HG02678 (cell line): ENCODE data around the gene MCFD2.
"Not testable (repeated sequence)": the region's sequence is repeated elsewhere in the genome, so short reads cannot be mapped to it uniquely, and the experiment has no call there.

Source experiments
- ATAC-seq: cut with Tn5 transposase; IDR thresholded peaks from one replicate; pipeline ENCODE4 v1.9.1; 2021; ENCODE audit warnings: mild to moderate bottlenecking, moderate library complexity; ENCODE audit not compliant: unreplicated experiment

The MCFD2 gene

DNA sequence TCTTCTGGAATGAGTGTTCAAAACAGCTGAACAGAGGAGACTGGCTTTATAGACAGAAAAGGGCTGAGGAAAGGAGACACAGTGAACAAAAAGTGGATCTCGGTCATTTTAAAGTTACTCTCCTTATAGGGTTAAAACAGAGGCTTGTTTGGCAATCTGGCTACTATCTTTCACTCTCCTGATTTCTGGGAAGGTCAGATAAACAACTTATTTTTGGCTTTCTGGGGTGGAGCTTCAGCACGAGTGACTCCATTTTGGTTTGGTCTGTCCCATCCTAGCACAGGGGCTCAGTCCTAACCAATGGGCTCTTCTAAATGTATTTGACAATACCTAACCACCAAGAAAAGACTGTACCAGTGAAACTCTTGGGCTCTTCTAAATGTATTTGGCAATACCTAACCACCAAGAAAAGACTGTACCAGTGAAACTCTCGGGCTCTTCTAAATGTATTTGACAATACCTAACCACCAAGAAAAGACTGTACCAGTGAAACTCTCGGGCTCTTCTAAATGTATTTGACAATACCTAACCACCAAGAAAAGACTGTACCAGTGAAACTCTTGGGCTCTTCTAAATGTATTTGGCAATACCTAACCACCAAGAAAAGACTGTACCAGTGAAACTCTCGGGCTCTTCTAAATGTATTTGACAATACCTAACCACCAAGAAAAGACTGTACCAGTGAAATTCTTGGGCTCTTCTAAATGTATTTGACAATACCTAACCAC, 39.5 kb downstream of the MCFD2 start:
- not testable (repeated sequence) for ATAC-seq

DNA sequence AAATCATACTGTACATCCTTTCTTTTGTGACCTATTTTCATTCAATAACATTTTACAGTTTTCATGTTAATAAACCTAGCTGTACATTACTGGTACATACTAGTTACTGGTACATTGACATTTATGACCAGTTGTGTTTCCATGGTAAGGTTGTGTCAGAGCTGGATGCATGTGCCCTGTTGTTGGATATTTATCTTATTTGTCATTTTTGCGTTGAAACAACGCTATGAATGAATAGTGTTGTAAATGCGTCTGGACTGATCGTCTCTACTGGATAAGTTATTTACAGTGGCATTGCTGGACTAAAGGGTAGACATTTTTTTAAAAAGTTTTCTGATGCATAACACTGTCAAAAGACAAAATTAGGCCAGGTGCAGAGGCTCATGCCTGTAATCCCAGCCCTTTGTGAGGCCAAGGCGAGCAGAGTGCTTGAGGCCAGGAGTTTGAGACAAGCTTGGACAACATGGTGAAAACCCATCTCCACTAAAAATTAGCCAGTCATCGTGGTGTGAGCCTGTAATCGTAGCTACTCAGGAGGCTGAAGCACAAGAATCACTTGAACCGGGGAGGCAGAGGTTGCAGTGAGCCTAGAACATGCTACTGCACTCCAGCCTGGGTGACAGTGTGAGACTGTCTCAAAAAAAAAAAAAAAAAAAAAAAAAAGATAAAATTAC, 40.2 kb downstream of the MCFD2 start:
- ATAC-seq, result no peak

DNA sequence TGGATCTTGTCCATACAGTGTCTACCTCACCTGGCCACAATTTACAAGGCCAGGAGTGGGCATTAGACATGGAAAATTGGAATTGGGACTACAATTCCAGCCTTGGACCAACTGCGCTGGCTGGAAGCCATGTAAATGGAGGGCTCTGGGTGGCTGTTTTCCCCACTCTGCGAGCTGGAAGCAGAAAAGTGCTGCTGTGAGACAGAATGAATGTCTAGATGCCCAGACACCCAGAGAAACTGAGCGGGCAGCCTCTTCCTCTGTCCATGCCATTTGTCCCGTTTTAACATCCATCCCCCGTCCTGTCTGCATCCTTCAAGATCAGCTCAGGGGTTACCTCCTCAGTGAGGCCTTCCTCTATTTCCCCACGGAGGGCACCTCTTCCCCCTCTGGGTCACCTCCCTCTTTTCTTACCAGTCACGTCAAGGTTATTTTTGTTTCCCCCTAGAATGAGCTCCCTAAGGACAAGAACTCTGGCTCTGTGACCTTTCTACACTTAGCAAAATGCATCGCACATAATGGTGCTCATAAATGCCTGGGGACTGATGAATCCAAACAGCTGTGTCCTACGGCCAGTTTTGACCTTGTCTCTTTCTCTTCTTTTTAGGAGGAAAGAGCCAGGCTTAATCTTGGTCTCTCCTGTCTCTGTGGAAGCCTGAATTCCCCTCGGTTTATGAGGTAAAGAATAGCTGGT, 41.2 kb downstream of the MCFD2 start:
- no peak for ATAC-seq

DNA sequence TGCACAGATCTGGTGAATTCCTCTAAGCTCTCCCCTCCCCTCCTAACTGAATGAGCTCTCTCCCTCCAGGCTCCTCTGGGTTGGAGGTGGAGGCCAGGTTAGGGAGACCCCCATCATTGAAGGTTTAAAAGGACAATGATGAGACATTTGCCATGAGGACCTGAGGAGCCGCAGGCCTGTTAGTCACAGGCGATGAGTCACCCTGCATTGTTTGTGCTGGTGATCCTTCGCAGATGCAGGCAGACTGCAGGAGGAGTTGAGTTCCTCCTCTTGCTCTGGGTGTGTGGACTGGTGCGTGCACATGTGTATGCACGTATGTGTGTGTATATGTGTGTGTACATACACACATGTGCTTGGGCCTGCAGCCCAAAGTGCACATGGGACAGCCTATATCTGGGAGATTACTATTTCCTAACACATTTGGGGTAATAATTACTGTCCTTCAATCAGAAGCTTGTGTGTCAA, 42.0 kb downstream of the MCFD2 start:
- no peak for ATAC-seq

DNA sequence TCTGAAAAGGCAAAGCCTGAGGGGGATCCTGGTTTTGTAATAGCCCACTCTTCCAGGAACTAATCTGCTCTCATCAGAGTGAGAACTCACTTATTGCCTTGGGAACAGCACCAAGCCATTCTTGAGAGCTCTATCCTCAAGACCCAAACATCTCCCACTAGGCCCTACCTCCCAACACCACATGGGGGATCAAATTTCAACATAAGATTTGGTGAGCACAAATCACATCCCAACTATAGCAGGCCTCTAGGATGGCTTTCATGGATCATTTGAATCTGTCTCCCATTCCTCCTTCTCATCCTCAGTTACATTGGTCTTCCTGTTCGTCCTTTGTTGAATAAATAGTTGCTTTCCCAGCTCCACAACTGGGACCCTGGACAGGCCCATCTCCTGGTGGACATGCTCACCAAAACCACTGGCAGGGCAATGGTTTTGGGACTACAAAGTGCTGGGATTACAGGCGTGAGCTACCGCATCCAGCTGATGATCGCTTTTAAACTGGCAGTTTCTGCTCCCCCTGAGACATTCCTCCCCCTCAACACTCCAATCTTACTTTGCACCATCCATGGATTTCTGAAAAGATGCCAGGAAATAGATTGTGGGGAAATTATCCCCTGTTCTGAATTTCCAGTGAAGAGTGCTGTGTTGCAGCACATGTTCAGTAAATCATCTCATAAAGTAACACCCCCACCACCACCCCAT, 42.6 kb downstream of the MCFD2 start:
- no peak for ATAC-seq

DNA sequence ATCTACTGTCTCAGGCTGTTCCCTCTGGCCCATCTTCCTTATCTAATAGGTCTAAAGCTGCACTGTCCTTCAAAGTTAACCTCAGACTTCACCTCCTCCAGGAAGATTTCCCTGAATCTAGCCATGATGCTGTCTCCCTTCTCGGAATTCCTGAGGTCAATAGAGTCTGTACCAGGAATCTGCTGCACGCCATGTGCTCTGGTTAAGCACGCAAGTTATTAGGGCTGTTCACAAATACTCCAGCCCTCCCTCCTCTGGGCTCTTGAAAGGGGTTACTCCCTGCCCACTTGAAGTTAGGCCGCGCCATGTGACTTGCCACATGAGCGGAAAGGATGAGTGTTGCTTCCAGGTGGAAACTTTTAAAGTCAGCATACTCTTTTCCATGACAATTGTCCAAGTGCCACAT, 43.6 kb downstream of the MCFD2 start:
- no peak for ATAC-seq

DNA sequence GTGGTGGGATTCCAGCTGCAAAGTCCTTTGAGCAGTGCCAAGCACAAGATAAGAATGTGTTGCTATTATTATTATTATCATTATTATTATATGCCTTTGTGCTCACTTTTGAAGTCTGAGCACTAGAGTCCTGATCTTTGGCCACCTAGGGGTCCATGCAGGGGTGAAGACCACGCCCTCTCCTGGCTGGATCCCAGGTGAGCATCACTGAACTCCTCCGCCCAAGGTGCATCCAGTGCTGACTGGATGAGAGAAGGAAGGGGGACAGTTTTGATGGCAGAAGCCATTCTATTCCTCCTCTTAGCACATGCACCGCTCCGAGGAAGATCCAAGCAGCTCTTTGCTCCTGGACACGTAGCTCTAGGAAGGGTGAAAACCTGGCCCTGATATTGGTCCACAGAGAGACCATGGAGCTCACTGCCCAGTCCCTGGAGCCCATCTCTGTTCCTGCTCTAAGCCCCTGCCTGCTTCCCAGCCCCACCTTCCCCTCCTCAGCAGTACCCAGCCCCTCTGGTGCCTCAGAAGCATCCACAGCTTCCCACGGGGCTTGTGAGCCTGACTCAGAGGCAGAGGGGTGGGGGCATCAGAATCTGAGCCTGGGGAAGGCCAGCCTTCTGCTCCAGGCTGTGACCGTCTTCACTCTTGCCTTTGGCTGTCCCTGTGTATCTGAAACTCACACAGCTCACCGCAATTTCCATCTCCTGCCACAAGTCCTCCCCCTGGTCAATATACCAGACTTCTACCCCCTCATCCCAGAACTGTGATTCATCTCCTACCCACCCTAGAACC, 45.4 kb downstream of the MCFD2 start:
- ATAC-seq, result no peak

DNA sequence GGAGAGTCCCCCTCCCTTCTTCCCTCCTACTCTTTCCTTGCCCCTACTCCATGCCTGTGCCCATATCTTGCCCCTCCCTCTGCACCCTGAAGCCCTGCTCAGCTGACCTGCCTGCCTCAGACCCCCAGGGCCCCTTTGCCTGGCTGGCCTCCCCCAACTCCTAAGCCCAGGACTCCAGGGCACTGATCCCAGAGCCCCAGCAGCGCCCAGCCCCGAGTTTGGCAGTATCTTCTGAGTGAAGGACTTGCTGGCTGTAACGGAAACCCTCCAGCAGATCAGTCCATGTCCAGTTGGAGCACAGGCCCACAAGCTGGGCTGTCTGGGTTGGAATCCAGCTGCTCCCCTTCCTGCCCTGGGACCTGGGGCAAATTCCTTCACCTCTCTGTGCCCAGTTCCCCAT, 46.0 kb downstream of the MCFD2 start:
- ATAC-seq, result no peak

DNA sequence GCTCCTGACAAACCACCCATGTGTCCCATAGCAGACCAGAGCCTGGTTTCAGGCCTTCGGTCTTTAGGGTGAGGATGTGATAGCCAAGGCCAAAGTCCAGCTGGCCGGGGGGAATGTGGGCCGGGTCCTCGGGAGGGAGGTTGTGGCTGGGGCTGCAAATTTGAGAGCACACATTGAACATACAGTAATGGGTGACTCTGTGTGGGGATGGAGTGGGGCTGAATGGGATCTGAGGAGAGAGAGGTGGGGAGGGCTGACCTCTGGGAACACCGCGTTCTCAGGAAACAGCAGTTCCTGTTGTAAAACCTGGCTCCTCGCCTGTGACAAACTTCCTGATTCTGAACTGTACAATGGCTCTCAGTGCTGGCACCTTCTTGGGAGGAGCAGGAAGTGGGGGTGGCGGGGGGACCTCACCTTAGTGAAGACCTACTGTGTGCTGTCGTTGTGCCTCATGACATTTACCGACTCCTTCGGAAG, 48.8 kb downstream of the MCFD2 start:
- no peak for ATAC-seq

DNA sequence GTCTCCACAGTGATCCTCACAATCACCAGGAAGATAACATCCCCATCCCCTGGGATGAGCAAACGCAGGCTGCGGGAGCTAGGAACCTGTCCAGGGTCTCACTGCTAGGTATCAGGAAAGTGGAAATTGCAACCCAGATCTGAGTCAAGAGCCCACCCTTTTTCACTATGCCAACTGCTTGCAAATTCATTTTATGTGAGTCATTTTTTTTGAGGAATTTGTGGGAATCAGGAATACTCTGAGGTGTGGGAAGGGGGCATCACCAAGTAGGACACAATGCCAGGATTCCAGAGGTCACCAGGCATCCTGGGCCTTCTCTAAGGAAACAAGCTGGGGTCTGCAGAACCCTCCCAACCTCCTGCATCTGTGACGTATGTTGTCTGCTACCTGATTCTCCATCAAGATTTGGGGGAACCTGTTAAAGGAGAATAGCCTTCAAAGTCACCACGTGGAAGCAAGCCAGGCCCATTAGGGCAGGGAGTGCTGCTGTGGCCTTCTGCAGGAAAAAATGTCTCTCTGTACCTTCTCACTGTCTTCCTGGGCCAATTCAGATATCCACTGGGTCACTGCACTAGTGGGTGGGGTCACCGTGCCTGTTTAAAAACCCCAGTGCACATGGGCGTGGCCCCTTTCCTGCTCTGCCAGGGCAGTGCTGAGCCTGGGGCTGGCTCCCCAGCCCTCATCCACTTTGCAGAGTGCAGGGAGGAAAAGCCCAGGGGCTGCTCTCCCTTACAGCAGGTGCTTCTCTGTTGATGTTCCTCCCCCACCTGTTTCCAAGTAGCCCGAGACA, 50.2 kb downstream of the MCFD2 start:
- no peak for ATAC-seq

DNA sequence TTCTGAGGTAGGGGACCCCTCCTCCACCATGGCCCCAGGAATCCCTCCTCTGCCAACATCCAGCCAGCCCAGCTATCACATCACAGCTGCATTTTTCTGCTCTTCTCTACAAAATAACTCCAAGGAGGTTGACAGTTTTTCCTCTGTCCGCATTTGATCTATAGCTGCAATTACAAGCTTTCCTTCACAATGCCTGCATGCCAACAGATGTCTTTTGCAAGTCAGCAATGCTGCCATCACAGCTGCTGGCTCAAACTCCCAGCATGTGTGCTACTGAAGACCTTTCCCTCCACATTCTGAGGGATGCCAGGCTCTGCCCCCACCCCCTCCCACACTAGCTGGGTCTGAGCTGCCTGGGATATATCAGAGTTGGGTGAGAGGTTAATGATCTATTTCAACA, 51.7 kb downstream of the MCFD2 start:
- no peak for ATAC-seq

DNA sequence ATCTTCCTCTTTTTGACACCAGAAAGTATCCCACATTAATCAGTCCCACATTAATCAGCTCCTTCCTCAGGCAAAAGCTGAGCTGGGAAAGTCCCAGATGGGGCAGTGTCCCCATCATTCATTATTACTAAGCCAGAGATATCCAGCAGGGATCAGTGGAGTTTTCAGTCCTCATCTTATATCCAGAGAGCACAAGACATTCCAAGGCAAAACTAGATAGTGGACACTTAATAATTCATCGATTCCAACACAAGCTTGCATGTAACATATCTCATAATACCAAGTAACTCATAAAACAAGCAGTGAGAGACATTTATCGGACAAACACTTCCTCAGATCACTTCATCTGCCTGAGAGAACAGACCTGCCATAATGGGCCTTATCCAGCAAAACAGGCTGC, 53.1 kb downstream of the MCFD2 start:
- no peak for ATAC-seq

DNA sequence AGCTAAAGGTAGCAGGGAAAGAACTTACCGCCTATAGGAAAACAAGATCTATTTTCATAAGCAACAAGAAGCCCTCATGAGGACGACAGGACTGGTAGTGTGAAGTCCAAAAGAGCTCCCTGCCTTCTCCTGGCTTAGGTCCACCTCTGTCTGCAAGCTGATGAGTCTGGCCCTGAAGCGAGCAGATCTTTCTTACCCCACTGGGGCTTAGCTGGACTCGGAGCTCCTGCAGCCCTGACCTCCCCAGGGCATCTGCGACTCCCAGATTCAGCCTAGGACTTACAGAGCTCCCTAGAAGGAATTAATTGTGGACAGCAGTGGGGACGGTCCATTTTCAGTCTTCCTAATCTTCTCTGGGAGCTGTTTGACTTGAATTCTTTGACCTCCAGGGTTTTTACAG, 53.7 kb downstream of the MCFD2 start:
- ATAC-seq, result no peak

DNA sequence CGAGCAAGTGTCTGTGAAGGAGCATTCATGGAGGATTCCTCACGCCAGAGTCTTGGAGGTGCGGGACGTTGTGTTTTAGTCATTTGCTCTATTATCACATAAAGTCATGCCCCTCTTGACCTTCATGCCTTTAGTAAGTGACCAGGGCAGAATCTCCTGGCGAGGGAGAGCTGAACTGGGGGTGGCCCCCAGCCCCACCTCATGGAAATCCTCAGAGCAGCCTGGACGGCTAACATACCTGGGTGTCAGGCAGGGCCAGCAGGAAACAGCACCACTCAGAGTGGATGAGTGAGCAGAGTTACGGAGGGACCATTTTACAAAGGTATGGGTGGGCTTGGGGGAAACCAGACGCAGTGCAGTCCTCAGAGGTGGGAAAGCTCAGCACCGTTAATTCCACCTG, 56.1 kb downstream of the MCFD2 start:
- ATAC-seq, result no peak

DNA sequence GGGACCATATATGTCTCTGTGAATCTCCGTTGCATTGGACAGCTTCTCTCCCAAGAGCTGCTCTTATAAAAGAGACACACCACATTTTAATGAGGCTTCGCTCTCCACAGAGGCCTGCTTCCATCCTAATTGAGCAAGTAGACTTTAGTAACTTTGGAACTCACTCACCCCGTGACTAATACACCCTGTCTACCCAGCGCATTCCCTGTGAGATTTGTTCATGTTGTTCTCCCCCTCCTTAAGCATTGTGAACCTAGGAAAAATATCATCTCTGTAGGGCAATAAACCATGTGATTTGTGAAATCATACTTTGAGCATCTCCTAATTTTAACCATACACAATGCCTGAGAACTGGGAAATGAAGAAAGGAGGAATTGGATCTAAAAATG, 56.9 kb downstream of the MCFD2 start:
- ATAC-seq, result no peak

DNA sequence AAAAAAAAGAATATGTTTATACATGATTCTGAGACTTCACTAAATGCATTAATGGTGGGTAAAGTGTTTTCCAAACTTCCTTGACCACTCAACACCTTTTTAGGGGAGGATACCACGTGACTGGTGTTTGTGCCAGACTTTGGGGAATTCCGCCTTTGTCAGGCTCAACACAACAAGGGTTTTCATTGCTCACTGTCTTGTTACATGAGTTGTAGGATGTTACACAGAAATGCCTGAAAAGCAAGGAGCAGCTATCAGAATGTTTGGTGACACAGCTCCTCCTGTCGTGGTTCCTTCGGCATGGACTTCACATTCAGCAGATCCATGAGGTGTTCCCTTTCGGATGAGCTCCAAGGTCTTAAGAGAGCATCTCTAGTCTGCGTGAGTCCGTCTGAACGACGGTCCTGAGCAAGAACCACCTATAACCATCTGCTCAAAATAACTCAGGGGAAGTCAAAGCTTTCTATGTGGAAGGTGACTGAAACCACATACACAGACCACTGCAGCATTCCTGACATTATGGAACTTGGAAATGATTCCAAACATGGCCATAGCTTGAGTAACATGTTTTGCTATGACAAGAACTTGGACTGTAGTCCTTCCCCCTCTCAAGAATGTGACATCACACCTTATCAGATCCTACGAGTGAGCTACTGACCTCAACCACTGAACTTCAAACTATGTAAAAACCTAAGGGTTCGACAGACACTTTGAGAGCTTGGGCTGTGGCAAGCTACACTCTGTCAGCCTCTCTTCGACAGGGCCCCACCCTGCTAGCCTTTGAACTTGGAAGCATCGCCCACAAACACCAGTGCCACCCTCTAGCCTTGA, 57.5 kb downstream of the MCFD2 start:
- ATAC-seq, result no peak

DNA sequence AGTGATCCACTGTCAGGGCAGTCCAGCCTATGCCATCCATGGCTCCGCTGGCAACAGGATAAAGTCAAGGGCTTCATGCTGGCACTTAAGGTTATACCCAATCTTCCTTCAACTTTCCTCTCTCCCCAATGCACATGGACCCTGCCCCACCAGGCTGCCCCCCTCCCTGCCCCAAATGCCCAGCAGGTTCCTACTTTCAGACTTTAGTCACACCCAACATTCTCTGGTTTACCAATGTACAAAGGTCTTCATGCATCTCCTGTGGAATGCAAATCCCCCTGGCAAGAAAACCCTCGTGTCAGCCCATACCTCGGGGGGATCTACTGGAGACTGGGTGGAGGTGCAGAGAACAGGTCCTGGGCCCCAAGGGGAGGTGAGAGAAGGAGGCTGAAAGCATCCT, 59.3 kb downstream of the MCFD2 start:
- ATAC-seq, result no peak

DNA sequence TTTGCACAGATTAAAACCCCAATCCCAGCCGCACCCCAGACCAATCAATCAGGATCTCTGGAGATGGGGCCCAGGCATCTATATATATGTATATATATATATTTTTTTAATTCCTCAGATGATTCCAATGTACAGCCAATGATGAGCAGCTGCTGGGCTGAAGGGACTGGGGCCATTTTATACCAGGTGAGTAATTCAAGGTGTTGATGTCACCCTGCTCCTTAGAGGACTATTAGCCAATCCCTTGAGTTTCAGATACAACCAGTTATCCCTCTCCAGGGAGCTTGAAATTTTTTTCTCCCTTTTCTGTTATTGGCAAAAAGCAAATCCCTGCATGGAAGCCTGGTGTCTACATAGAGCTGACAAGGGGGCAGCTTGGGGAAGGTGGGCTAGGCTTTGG, 59.8 kb downstream of the MCFD2 start:
- no peak for ATAC-seq

DNA sequence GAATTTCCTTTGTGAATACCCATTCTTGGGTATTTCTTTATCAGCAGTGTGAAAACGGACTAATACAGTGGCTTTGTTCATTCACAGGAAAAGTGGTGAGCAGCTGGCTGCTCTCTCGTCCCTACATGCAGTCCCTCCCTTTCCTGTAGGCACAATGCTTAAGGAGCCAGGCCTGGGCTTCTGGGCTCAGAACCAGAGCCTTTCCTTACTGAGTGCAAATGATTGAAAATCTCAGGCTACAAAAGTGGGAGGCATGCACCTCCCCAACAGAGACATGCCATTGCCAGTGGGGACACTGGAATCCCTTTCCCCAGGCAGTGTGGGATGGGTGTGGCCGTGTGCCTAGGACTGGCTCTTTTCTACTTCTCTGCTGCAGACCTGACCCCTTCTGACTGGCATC, 61.3 kb downstream of the MCFD2 start:
- ATAC-seq, result no peak
